Renal cortex interstitium (tissue), 11 donors: Measurements from ENCODE around the gene AGAP1. TPM values are rescaled to one million over a fixed set of nuclear protein-coding genes. Genes with fewer than 3 reads are reported as not detected.

Experiments used
- DNase-seq, 11 donors: peaks; one replicate each; pipeline ENCODE4 v3.0.0-alpha.2; 2013; ENCODE audit warnings: low read depth in 9 of 11, low spot score in 4 of 11; ENCODE audit errors: extremely low read depth in 1 of 11
- polyA plus RNA-seq, 3 donors: library from polyadenylated mRNA; unstranded; fragments of 120-200 nt; gene quantifications; one replicate each; pipeline ENCODE4 v1.2.1, GENCODE V29; 2013; ENCODE audit not compliant: insufficient read length in 3 of 3

Gene AGAP1
- polyA plus RNA-seq, 3 donors = 19.1 to 22.8 (median 22.0) TPM

DNA sequence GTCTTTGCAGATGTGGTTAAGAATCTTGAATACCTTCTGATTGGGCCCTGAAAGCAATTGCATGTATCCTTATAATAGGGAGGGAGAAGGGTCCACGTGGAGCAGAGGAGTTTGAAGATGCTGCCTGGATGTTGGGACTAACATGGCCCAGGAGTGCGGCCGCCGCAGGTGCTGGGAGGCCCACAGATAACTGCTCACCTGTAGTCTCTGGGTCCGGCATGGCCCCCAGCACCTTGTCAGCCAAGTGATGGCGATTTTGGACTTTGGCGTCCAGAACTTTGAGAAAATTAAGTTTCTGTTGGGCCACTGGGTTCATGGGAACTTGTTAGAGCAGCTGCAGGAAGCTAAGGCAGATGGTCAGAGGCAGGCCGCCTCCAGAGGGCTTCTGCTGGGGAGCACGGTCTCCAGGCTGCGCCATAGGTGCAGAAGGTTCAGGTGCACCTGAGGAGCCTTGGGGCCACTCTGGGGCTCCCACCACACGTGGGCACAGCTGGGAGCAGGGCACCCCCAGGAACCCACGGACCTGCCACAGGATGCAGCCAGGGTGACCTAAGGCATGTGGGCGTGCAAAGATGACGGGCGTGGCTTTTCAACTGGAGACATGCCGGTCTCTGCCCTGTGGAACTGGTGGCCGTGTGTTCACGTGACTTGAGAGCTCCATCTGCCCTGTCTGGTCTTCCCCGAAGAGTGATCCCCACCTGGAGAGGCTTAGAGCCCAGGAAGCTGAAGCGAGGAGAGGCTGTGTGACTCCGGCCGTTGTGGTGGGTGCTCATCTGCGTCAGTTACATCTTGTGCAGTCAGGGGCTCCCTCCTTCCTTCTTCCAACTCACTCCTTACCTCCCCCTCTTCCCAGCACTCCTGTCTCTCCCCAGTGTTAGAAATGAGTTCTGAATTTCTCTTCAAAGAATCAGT lies 277.3 kb downstream of the AGAP1 start:
- no peak for DNase-seq

GRCh38 chr2:235773188-235773928 lies 279.5 kb downstream of the AGAP1 start:
- DNase-seq = no peak

GRCh38 chr2:235774153-235774870 lies 280.5 kb downstream of the AGAP1 start:
- DNase-seq = no peak

- no peak for DNase-seq
Measured at GRCh38 chr2:235776531-235776930, 282.7 kb downstream of the AGAP1 start.

GRCh38 chr2:235779444-235779896 lies 285.6 kb downstream of the AGAP1 start:
- DNase-seq = peak in 8 of 11 donors; percentile 20 to 74 (median 68)

DNA sequence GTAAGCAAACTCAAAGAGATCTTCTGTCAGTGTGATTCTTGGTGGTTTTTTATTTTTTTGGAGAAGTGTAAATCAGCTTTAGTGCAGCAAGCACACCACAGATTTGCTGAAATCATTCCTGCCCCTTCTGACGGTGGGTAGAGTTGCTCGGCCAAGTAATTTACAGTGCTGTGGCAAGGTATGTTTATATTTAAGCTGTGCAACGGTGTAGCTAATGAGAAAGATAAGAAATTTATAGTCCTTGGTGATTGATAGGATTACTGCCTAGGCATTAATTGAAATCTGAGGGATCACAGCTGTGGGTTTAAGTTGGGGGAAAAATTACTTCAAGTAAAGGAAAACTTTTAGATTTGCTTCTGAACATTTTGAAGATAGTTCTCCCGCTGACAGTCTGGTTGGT lies 286.6 kb downstream of the AGAP1 start:
- DNase-seq = peak in 8 of 11 donors; percentile 14 to 69 (median 48)

GRCh38 chr2:235781775-235782174 lies 287.9 kb downstream of the AGAP1 start:
- DNase-seq = peak in 6 of 11 donors; percentile 15 to 52 (median 35)

- DNase-seq = no peak
Measured at GRCh38 chr2:235784788-235785187, 290.9 kb downstream of the AGAP1 start.

- no peak for DNase-seq
Measured at GRCh38 chr2:235789552-235789951, 295.7 kb downstream of the AGAP1 start.

GRCh38 chr2:235793163-235793752 lies 299.4 kb downstream of the AGAP1 start:
- DNase-seq = no peak

DNA sequence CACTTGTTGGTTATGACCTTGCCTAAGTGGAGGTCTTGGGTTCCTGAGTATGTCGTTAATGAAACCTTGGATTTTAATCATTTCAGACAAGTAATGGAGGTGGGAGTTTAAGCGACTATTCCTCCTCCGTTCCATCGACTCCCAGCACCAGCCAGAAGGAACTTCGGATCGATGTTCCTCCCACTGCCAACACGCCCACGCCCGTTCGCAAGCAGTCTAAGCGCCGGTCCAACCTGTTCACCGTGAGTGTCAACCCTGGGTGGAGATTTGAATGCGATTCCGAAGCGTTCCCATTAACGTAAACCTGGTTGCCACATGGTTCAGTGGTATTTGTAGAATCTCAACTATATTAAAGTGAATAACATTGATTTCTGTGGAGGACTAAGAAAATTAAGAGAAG lies 305.4 kb downstream of the AGAP1 start:
- DNase-seq = no peak

DNA sequence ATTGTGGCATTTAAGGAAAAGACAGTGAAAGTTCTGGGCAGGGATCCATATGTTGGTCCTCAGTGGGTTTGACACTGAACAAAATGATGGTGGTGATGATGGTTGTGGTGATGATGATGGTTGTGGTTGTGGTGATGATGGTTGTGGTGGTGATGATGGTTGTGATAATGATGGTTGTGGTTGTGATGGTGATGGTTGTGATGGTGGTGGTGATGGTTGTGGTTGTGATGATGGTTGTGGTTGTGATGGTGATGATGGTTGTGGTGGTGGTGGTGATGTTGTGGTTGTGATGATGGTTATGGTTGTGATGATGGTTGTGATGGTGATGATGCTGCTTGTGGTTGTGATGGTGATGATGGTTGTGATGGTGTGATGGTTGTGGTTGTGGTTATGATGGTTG lies 308.7 kb downstream of the AGAP1 start:
- DNase-seq = no peak

- DNase-seq = no peak
Measured at GRCh38 chr2:235803028-235803427, 309.2 kb downstream of the AGAP1 start.

DNA sequence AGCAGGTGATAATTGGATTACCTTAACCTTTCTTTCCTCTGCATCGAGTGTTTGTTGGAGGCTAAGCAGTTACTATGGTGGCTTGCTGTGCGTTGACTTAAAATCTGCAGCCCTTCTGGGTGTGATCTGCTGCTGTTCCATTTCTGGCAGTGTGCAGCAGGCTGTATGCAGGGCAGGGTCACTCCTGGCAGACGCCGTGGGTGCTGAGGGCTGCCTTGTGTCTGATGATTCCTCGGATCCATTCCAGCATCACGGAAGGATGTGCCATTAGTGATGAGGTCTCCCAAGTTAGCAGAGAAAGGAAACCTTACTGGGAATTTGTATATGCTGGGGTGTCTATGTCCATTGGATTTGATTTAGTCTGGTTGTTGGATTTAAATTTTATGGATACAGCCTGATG lies 310.8 kb downstream of the AGAP1 start:
- no peak for DNase-seq

- DNase-seq = no peak
Measured at GRCh38 chr2:235806986-235807750, 313.3 kb downstream of the AGAP1 start.

DNA sequence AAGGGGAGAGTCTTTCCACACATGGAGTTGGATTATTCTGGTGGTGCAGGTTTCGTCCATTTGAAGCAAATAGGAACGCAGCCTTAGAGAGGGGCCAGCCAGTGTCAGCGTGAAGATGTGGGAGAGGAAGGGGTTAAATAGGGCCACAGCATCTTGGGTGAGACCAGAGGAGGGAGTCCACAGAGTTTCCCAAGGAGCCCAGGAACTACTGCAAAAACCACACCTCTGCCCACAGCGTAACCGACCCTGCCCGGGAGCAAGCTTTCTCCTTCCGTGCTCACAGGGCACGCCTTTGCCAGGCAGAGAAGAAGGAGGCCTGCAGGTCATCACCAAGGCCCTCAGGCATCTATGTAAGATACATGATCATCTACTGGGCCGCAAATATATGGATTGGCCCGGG lies 314.5 kb downstream of the AGAP1 start:
- DNase-seq = no peak

- DNase-seq = no peak
Measured at GRCh38 chr2:235810252-235810651, 316.4 kb downstream of the AGAP1 start.

DNA sequence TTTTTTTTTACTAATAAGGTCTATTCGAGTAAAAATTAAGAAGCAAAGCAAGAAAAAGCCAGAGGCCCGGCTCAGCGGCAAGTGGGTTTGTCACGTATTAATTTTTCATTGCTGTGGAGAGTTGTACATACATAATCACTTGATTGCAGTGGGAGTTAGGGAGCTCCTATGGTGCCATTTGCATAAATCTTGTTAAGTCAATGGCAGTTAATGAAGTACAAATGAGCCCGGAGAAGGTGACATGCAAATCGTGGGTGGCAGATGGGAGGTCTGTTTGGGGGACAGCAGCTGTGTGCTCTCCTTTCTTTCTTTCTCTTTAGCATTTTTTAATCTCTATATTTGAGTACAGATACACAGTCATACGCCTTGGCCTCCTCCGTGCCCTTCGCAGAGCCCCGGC lies 317.0 kb downstream of the AGAP1 start:
- DNase-seq = no peak
